MM.1S (cell line): ENCODE measurements around the gene ARV1.

Source experiments
- DNase-seq: peaks from one replicate; pipeline ENCODE4 v3.0.0-alpha.2; 2015
- H2AFZ ChIP-seq: fragments of 300-600 bp; sonication (generic); 2 replicates; pipeline ENCODE4 v1.6.0; 2016; ENCODE audit warnings: antibody characterized with exemption, low read length
- H3F3A ChIP-seq: fragments of 300-600 bp; sonication (generic); 2 replicates; pipeline ENCODE4 v1.6.1; 2016; ENCODE audit warnings: mild to moderate bottlenecking, antibody characterized with exemption, low read length, moderate library complexity, mixed read lengths; ENCODE audit not compliant: insufficient read depth
- H3K27ac ChIP-seq: fragments of 300-600 bp; sonication (generic); 2 replicates; pipeline ENCODE4 v1.5.1; 2016; ENCODE audit warnings: mild to moderate bottlenecking, low read length
- H3K27me3 ChIP-seq: fragments of 300-600 bp; sonication (generic); replicated peaks from 2 replicates; pipeline ENCODE4 v1.6.0; 2016; ENCODE audit warnings: low read length; ENCODE audit not compliant: insufficient read depth
- H3K36me3 ChIP-seq: fragments of 300-600 bp; sonication (generic); replicated peaks from 2 replicates; pipeline ENCODE4 v1.6.1; 2016; ENCODE audit warnings: mild to moderate bottlenecking, low read length, mixed read lengths; ENCODE audit not compliant: insufficient read depth
- H3K4me1 ChIP-seq: fragments of 300-600 bp; sonication (generic); 2 replicates; pipeline ENCODE4 v1.6.1; 2016; ENCODE audit warnings: low read length, mixed read lengths
- H3K4me2 ChIP-seq: fragments of 300-600 bp; sonication (generic); 2 replicates; pipeline ENCODE4 v1.6.0; 2016; ENCODE audit warnings: low read depth, low read length
- H3K4me3 ChIP-seq: fragments of 300-600 bp; sonication (generic); 2 replicates; pipeline ENCODE4 v1.5.1; 2016; ENCODE audit warnings: low read length, mixed read lengths
- H3K79me2 ChIP-seq: fragments of 300-600 bp; sonication (generic); 2 replicates; pipeline ENCODE4 v1.6.1; 2016; ENCODE audit warnings: mixed run types, low read length, mixed read lengths
- H3K9ac ChIP-seq: fragments of 300-600 bp; sonication (generic); 2 replicates; pipeline ENCODE4 v1.6.1; 2016; ENCODE audit warnings: low read length, mixed read lengths
- H3K9me2 ChIP-seq: fragments of 300-600 bp; sonication (generic); replicated peaks from 2 replicates; pipeline ENCODE4 v1.6.1; 2016; ENCODE audit warnings: mild to moderate bottlenecking, low read length, mixed read lengths; ENCODE audit not compliant: insufficient read depth
- H3K9me3 ChIP-seq: fragments of 300-600 bp; sonication (generic); replicated peaks from 2 replicates; pipeline ENCODE4 v1.6.1; 2016; ENCODE audit warnings: mild to moderate bottlenecking, low read length, mixed read lengths; ENCODE audit not compliant: insufficient read depth
- H4K20me1 ChIP-seq: fragments of 300-600 bp; sonication (generic); 2 replicates; pipeline ENCODE4 v1.6.1; 2016; ENCODE audit warnings: mild to moderate bottlenecking, low read length, moderate library complexity, mixed read lengths; ENCODE audit not compliant: insufficient read depth
- EZH2 ChIP-seq: fragments of 300-600 bp; sonication (generic); optimal IDR thresholded peaks from 2 replicates; pipeline ENCODE3; 2017; ENCODE audit warnings: low read depth, mild to moderate bottlenecking, antibody characterized with exemption, low read length, mixed read lengths
- EZH2phosphoT487 ChIP-seq: fragments of 300-600 bp; sonication (generic); IDR thresholded peaks from 2 replicates; pipeline ENCODE4 v1.6.1; 2018; ENCODE audit warnings: antibody characterized with exemption, low read length
- TF ChIP-seq, protein P1 (sequence below): fragments of 300-600 bp; sonication (generic); IDR thresholded peaks from 2 replicates; pipeline ENCODE4 v1.5.1; 2016; ENCODE audit warnings: antibody characterized with exemption, low read length, mixed read lengths

Gene ARV1

GRCh38 chr1:230948301-230948700 is 30.6 kb upstream of the ARV1 start:
- Histone ChIP-seq H3K4me1 (no peaks in the 10 kb centered on the region), H3F3A (no peaks in the 10 kb centered on the region), H2AFZ (no peak overlapping the region), H3K9me2 (no peaks in the 10 kb centered on the region), H3K36me3 (peaks cover 4% of the 10 kb centered on the region; the same call in 1 of the 2 replicates), H4K20me1 (no peaks in the 10 kb centered on the region), H3K4me3 (no peak overlapping the region), H3K9ac (no peak overlapping the region), H3K9me3 (no peaks in the 10 kb centered on the region), H3K27me3 (no peaks in the 10 kb centered on the region), H3K4me2 (no peak overlapping the region), H3K79me2 (no peaks in the 10 kb centered on the region), H3K27ac (no peak overlapping the region)
- DNase-seq, result no peak
- TF ChIP-seq EZH2phosphoT487 (no peak), EZH2 (no peak)
- TF ChIP-seq, protein P1, sequence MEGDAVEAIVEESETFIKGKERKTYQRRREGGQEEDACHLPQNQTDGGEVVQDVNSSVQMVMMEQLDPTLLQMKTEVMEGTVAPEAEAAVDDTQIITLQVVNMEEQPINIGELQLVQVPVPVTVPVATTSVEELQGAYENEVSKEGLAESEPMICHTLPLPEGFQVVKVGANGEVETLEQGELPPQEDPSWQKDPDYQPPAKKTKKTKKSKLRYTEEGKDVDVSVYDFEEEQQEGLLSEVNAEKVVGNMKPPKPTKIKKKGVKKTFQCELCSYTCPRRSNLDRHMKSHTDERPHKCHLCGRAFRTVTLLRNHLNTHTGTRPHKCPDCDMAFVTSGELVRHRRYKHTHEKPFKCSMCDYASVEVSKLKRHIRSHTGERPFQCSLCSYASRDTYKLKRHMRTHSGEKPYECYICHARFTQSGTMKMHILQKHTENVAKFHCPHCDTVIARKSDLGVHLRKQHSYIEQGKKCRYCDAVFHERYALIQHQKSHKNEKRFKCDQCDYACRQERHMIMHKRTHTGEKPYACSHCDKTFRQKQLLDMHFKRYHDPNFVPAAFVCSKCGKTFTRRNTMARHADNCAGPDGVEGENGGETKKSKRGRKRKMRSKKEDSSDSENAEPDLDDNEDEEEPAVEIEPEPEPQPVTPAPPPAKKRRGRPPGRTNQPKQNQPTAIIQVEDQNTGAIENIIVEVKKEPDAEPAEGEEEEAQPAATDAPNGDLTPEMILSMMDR, result no peak

DNA sequence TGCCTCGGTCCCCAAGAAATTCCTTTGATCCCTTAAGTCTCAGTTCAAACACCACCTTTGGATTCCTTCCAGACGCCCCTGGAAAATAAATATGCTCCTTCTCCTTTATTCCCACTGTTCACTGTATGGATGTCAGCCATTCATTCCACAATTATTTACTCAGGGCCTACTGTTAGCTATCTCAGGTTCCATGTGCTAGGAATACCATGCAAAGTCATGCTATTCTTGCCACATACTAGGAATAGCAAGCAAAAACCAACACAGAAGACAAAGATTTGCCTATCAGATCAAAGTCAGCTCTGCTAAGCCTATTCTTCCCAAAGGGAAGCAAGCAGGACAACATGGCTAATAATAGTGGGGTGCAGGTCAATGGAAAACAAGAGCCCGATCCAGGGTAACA is 30.0 kb upstream of the ARV1 start:
- Histone ChIP-seq H3K4me3 (no peak overlapping the region), H3K27me3 (no peaks in the 10 kb centered on the region), H3F3A (no peaks in the 10 kb centered on the region), H3K36me3 (peaks cover 4% of the 10 kb centered on the region; the same call in 1 of the 2 replicates), H3K9ac (no peak overlapping the region), H3K9me2 (no peaks in the 10 kb centered on the region), H3K4me2 (no peak overlapping the region), H3K9me3 (no peaks in the 10 kb centered on the region), H3K27ac (no peak overlapping the region), H2AFZ (no peak overlapping the region), H3K4me1 (no peaks in the 10 kb centered on the region), H4K20me1 (no peaks in the 10 kb centered on the region), H3K79me2 (no peaks in the 10 kb centered on the region)
- TF ChIP-seq, protein P1, result no peak
- TF ChIP-seq EZH2phosphoT487, result no peak
- TF ChIP-seq EZH2, result no peak
- DNase-seq, result no peak

DNA sequence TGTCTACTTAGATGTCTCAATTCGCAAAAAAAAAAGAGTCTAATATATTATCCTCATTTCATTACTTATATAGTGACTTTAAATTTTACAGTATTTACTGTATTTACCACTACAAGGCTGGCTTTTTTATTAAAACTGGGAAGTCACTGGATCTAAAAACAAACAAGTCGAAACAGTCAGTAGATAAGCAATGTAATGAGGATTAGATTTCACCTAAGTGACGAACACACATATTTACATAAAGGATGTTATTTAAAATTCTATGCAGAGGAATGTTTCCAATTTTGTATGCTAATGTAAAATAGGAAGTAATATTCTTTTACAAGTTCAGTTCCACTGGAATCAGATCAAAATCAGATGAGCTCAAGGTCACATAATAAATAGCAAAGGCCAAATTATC is 28.5 kb upstream of the ARV1 start:
- Histone ChIP-seq H4K20me1 (no peaks in the 10 kb centered on the region), H3K4me3 (no peak overlapping the region), H3K27me3 (no peaks in the 10 kb centered on the region), H3K4me2 (no peak overlapping the region), H3K9me2 (no peaks in the 10 kb centered on the region), H3K9ac (no peak overlapping the region), H2AFZ (no peak overlapping the region), H3K79me2 (no peaks in the 10 kb centered on the region), H3F3A (no peaks in the 10 kb centered on the region), H3K9me3 (no peaks in the 10 kb centered on the region), H3K27ac (no peak overlapping the region), H3K4me1 (no peaks in the 10 kb centered on the region), H3K36me3 (peaks cover 4% of the 10 kb centered on the region; the same call in 1 of the 2 replicates)
- DNase-seq, result no peak
- TF ChIP-seq, protein P1, result no peak
- TF ChIP-seq EZH2, result no peak
- TF ChIP-seq EZH2phosphoT487, result no peak
